ENCODE data around the gene B3GNT7.
"Not testable (repeated sequence)": the region's sequence is repeated elsewhere in the genome, so short reads cannot be mapped to it uniquely, and the experiment has no call there.

The B3GNT7 gene

GRCh38 chr2:231395188-231396057 lies at the start of gene B3GNT7:
Gene B3GNT7 (plus strand): TSS chr2:231395710. CDS start chr2:231395804, 94 bp downstream.
- DNase-seq (ENCODE audit: low read depth in 3 of 3): no peak

GRCh38 chr2:231347081-231347480 lies 48.4 kb upstream of the B3GNT7 start:
- no peak for DNase-seq (ENCODE audit: low read depth in 3 of 3)

DNA sequence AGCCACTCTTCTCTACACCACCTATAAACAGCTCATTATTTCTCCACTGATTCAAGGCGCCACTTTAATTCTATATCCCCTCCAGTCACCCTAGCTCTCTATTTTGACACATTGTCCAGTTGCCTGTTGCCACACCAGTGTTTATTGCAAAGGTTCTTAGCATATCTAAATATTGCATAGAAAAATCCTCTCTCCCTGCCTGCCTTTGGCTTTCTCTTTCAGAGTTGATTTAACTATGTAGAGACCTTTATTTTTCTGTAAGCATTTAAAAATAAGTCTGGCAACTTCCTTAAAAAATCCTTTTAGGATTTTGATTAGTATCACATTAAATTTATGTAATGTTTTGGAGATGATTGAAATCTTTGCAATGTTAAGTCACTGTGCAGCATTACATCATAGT lies 47.9 kb upstream of the B3GNT7 start:
- DNase-seq (ENCODE audit: low read depth in 3 of 3): no peak

DNA sequence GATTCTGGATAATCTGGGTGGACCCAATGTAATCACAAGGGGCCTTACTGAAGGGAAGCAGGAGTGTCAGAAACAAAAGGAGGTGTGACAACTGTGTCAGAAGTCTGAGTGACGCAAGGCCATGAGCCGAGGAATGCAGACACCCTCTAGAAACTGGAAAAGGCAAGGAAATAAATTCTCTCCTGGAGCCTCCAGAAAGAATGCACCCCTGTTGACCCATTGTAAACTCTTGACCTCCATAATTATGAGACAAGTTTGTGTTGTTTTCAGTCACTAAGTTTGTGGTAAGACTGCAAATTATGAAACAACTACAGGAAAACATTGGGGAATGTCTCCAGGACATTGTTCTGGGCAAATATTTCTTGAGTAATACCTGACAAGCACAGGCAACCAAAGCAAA lies 47.3 kb upstream of the B3GNT7 start:
- DNase-seq (ENCODE audit: low read depth in 3 of 3): no peak

DNA sequence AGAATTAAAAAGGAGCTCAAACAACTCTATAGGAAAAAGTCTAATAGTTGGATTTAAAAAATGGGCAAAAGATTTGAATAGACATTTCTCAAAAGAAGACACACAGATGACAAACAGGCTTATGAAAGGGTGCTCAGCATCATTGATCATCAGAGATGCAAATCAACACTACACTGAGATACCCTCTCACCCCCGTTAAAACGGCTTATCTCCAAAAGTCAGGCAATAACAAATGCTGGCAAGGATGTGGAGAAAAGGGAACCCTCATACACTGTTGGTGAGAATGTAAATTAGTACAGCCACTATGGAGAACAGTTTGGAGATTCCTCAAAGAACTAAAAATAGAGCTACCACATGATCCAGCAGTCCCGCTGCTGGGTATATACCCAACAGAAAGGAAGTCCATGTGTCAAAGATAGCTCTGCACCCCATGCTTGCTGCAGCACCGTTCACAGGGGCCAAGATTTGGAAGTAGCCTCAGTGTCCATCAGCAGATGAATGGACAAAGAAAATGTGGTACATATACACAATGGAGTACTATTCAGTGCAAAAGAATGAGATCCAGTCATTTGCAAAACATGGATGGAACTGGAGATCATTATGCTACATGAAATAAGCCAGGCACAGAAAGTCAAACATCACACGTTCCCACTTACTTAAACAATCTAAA lies 46.7 kb upstream of the B3GNT7 start:
- DNase-seq (ENCODE audit: low read depth in 3 of 3): no peak

GRCh38 chr2:231349374-231349735 lies 46.2 kb upstream of the B3GNT7 start:
- not testable (repeated sequence) for DNase-seq (ENCODE audit: low read depth in 3 of 3)

DNA sequence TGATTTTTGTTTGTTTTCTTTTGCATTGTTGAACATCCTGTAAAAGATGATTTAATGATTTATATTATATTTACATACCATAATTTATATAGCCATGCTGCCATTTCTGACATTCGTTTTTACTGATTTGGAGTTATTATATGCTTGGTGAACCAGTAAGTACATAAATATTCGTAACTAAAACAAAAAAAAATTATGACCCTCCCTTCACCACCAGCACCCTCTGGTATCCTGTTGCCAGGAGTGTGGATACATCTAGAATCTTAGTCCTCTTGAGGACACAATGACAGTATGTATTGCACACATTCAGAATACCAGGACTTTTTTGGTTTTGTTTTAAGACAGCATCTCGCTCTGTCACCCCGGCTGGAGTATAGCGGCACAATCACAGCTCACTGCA lies 43.9 kb upstream of the B3GNT7 start:
- DNase-seq (ENCODE audit: low read depth in 3 of 3): no peak

DNA sequence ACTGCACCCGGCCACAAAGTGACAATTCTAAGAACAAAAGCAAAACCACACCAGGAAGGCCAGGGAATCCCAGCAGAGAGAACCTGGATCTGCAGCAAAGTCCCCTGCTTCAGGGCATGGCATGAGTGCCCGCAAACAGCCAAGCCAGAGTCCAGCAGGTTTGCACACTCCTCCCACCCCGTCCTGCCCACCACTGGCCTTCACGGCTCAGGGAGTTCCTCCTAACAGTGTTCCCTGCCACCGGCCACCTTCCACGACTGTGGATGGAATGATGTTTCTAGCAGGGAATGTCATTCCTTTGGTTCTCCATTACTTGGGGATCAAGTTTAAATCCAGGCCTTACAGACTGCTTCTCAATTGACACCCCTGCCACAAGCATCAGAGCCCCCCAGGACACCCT lies 42.0 kb upstream of the B3GNT7 start:
- DNase-seq (ENCODE audit: low read depth in 3 of 3): no peak

DNA sequence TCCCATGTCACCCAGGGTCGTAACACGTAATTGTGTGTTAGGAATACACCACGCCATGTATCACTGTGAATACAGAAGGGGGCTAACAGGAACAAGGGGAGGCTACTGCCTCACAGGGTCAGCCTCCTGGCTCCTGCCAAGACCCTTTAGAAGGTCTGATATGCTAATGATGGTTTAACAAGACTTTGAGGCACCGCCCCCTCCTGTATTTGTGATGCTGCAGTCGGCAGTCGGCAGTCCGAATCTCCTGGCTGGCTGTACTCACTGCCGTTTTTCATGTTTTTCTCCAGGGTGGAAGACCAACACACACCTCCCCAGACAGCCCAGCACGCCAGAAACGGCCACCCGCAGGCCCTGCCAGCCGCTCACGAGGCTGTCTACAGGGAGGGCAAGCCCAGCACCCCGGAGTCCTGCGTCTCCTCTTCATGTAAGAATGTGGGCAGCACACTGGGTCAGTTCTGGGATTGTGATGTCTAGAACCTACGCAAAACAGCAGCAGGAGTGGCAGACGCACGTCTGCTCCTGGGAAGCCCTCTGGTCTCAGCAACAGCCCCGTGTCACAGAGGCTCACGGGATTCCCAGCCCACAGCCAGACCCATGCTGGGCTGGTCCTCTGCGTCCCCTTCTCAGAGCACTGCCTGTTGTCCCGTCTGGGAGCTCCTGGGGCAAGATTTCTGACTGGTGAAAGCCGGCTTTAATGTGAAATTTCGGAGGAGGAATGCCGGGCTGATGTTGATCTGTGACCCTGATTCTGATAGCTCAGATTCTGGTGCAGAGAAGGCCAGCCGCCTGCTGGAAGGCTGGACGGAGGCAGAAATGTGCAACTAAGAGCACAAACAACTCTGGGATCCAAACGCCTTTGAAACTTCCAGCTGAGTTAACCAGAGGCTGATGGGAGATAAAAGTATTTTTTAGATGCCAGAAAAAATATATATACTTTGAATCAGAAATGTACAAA lies 39.7 kb upstream of the B3GNT7 start:
- no peak for DNase-seq (ENCODE audit: low read depth in 3 of 3)

DNA sequence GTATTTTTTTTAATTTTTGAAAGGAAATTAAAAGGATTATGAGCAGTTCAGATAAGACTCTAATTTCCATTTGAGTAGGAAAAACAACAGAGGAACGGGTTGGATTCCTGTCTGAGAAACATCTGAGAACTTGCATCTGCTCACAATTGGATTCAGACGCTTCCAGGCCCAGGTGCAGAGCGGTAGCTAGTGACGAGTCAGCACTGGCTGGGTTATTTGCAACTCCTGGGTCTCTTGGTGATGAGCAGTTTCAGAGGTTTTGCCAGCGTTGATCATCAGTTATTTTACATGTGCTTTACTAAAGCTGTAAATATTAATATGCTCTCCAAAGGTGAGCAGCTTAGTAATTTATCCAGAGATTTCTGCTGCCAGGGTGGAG lies 39.1 kb upstream of the B3GNT7 start:
- DNase-seq (ENCODE audit: low read depth in 3 of 3): no peak

DNA sequence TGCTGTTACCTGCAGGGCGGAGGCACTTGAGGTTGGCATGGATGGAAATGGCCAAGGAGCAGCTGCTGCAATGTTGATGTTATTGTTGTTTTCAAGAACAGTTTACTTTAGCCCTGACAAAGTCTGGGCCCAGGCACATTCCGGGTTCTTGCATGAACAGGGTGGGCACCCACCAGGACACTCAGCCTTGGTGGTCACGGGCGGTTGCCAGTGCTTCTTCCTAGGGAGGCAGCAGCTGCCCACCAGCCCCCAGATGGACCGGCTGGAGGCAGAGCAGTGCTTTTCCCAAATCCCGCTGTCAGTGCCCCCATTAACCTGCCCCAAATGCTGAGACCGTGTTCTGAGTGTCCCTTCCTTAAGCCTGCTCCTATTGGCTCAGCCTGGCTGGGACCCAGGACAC lies 38.5 kb upstream of the B3GNT7 start:
- no peak for DNase-seq (ENCODE audit: low read depth in 3 of 3)

DNA sequence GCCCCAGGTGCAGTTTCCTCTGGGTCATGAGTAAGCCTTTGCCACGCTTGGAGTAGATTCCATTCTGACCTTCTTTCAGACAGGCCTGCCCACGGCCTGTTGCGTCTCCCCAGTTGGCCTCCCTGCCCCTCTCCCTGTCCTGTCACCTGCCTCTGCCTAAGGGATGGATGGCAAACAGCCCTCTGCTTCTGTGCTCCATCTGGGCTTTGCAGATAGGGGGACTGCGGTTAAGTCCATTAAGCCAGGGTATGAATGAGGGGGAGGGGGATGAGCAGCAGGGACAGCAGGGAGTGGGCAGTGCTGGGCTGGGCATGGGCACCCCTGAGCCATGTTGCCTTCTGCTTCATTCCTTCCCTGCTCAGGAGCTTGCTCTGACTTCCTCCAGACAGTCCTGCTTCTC lies 37.6 kb upstream of the B3GNT7 start:
- DNase-seq (ENCODE audit: low read depth in 3 of 3): no peak

GRCh38 chr2:231359441-231359840 lies 36.1 kb upstream of the B3GNT7 start:
- DNase-seq (ENCODE audit: low read depth in 3 of 3): no peak

DNA sequence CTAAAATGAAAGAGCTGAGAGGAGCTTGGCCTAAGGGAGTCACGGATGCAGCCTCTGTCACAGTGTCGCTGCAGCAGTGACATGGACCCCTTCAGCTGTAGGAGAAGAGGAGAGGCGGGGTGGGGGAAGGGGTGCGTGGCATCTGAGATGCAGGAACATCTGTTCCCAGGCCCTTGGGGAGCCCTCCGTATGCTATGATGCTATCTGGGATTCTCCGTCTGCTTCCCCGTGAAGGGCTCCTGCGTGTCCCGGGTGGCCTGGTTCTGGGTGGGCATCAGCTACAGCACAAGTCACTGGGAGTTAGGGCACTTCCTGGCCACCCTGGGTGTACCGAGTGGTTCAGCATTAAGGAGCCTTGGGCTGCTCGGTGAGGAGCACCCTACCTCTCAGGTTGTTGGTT lies 35.6 kb upstream of the B3GNT7 start:
- DNase-seq (ENCODE audit: low read depth in 3 of 3): no peak

DNA sequence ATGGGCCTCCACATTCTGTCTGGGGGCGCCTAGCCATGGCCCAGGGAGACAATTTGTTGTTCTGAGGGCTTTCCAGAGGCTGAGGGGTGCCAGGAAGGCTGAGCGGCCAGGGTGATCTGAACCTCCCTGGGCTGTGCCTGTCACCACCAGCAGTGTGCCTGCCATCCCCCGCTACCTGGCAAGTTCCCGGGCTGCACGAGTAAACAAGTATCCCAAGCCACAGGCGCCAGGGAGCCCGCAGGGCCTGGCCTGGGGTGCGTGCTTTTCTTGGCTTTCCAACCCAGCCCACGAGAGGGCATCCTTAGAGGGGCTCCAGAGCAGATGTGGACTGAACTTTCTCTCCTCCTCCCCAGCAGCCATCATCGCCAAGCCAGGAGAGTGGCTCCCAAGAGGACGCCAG lies 35.1 kb upstream of the B3GNT7 start:
- DNase-seq (ENCODE audit: low read depth in 3 of 3): no peak

DNA sequence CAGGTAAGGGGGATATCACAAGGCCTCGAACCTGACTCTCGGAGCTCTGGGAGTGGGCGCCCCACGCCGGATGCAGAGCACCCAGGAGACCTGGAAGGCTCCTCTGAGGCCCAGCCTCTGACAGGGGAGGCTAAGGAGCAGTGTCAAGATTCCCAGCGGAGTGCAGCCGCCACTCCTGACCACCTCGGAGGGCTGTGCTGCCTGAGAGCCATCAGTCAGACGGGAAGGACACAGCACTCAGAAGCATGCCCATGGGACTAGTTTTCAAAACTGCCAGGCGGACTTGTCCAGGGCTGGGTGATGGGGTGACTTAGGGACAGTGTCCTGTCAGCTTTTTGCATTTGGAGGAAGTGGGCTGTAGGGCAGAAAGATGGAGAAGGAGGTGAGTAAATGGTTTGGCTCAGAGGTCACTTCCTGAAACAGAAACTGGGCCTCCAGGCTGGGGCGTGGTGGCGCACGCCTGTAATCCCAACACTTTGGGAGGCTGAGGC lies 34.6 kb upstream of the B3GNT7 start:
- no peak for DNase-seq (ENCODE audit: low read depth in 3 of 3)

DNA sequence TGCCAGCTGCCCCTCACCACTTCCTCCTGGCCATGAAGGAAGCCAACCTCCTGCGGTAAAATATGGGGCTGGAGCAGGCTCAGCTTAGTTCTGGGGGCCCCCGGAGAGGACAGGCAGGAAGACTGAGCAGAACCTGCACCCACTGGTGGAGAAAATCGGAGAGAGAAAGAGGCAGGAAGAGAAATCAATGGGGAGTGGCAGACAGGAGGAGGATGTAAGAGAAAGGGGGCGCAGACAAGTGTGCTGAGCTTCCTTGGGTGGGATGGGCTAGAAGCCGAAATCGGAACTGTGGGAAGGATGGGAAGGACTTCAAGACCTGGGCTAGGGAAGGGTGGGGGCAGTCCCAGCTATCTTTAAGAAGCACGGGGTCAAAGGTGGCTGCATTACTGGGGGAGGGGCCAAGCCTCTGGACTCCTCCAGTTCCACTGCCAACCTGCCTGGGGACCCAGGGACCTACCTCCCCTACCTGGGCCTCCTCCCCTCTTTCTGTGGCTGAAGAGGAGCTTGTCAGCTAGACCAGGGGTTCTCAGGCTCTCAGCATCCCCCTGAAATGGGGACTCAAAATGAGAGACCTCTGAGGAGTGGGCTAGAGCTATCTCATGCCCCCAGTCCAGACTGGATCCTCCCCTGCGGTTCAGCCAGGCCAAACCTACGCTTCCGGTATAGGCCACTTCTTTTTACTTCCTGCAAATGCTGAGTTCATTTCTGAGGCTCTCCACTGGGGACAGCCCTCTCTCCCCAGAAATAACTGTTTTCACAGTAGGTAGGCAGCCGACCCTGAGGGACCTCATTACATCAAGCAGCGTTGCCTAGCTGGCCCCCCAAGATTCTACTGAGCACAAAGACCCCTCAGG lies 33.6 kb upstream of the B3GNT7 start:
- DNase-seq (ENCODE audit: low read depth in 3 of 3): no peak

GRCh38 chr2:231362555-231363184 lies 32.8 kb upstream of the B3GNT7 start:
- no peak for DNase-seq (ENCODE audit: low read depth in 3 of 3)

- no peak for DNase-seq (ENCODE audit: low read depth in 3 of 3)
Measured at GRCh38 chr2:231364061-231364460, 31.4 kb upstream of the B3GNT7 start.

DNA sequence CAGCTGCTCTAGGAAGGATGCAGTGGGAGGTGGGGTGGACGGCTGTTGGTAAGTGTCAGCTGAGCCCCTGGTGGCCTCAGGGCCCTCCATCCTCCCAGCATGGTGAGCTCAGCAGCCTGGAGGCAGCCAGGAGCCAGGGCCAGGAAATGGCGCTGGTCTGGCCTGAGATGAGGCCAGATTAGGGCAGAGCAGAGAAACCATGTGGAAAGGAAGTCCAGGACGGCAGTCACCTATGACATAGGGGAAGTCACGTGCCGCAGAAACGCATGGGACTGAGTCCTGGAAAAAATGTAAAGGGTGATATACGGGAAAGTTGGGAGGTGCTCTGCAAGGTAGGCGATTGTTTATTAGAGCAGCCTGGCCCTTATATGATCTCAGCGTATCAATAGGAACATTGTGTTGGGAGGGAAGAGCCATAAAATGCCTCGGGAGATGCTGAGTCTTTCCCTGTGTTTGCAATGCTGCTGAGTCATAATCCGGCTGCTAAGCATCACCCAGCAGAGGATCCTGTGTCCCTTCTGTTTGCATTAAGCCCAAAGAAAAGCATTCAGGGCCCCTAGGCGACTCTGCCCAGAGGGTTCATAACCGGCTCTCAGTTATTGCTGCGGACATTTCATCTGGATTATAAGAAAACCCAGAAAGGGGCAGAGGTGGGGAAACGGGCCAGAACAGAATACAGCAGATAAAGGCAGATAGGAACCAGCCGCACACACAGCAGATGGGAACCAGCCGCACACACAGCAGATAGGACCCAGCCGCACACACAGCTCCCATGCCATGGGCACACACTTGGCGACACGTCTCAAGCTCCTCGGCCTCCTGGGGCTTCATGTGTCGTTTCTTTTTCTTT lies 30.3 kb upstream of the B3GNT7 start:
- no peak for DNase-seq (ENCODE audit: low read depth in 3 of 3)
